HuH-7.5 (cell line): ENCODE measurements around the gene ALDH18A1.
A peak's percentile ranks its signal among the peaks of the same experiment; 100 is the strongest.
"Not testable (repeated sequence)": the region's sequence is repeated elsewhere in the genome, so short reads cannot be mapped to it uniquely, and the experiment has no call there.

Experiments
- DNase-seq: peaks from one replicate; pipeline ENCODE4 v3.0.0; 2011; ENCODE audit warnings: low spot score

The ALDH18A1 gene

DNA sequence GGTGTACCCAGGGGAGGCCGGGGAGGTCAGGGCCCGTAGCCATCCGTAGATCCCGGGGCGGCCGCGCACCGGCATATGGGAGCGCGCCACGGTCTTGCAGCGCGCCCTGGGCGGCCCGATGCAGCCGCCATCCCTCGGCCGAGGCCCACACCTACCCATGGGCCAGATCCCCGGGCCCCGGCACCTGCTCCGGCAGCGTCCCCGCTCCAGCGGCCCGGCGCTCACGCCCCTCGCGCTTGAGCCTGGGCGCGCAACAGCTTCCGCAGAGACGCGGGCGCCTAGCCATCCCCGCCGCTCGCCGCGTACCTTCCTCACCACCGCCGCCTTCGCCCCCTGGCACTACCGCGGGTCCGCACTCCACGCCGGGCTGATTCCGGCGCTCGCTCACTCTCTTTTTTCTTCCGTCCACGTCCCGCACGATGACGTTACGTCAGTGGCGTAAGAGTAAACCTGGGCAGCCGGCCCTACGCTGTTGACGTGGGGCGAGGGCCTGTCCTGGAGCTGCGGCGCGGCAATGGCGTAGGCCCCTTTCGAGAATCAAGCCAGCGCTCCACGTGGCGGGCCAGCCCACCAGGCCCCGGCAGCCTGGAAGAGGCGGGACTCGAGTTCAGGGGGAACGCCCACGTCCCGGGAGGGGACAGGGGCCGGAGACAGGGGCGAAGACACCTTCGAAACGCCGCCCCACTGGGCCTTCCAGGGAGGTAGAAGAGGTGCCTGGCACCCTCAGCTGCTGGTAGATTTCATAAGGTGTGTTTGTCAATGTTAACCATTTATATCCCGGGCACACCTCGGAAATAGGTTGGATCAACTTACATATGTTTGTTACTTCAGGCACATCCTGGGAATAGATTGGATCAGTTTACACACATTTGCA lies at the start of gene ALDH18A1:
TSS of gene ALDH18A1 (minus strand) at position 421 of the 874 bp plus-strand sequence. CDS start 3,334 bp downstream, outside the sequence.
- peak; percentile 75 for DNase-seq

DNA sequence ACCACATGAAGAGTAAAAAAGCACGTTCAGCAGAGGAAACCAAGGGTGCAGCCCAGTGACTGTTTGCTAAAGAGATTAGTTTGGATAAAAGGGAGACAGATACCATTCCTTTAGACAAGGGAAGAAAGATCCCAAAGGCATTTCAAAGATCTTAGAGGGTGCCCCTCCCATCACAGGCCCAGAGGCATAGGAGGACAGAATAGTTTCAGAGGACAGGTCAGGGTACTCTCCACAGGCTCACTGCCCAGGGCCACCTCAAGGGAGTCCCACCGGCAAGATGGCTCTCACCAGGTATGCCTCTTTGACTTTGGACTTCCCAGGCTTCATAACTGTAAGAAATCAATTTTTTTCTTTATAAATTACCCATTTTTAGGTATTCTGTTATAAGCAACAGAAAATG lies 41.9 kb upstream of the ALDH18A1 start:
- DNase-seq: no peak

- DNase-seq: no peak
These were observed 40.9 kb upstream of the ALDH18A1 start for GRCh38 chr10:95697429-95697828.

GRCh38 chr10:95694665-95695064 lies 38.2 kb upstream of the ALDH18A1 start:
- DNase-seq: no peak

DNA sequence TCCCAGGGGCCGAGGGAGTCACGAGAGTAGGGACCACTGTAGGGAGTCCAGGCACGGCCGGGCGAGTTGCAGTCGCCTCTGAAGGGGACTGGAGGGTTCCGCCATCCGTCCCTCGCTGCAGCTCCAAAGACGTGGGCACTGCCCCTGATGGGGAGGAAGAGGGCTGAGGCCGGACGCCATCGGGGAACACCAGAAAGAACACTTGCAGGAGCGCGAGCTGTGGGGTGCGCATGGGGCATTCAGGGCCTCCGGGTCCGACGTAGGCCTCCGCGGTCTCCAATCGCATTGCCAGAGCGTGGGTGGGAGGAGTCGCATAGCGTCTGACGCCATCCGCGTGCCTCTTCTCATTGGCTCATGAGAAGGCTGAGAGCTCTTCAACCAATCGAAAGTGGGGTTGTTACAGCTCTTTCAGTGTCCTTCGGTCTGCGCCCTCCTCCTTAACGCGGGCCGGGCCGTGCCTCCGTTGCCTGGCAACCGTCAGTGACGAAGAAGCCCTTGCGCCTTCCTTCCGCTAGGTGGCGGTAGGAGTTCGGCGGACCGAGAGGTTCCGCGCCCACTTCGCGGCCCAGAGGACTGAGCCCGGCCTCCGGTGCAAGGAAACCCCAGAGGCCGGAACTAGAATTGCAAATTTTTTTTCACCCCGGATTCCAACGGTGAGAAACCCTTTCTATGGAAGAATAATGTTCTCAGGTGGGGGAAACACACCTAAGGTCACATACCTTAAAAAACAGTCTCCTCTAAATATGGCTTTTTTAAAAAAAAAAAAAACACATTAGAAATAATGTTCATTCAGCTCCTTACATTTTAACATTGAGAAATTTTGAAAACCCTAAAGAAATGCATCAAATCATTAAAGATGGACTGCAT lies 37.4 kb upstream of the ALDH18A1 start, which contains the start of gene TCTN3:
TSS of gene TCTN3 (minus strand) at position 260 of the 867 bp plus-strand sequence. CDS start at position 232, 28 bp downstream.
- DNase-seq: peak; percentile 91

DNA sequence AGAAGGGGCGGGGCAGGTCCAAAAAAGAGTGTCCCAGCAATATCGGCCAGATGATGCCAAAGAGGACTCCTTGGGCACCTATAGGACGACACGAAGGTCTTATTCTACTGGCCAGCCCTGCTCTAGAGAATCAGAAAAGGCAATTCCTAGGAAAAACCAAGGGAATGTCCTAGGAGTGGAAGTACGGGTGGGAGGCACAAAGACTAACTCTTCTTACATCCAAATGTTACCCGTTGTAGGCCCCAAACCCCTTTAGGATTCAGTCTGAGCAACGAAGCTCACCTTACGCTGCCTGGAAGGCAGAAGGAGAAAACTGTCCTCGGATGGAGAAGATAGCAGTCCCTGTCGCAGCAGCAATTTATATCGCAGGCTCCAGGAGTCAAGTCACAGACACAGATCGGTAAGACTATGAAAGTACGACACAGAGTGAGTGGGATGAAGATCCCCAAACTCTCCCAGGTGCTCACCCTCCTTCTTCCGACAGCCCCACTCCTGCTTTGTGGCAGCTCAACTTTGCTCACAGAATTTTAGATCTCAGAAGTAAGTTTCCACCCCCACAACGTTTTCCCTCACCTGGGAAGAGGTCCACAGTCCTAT lies 36.7 kb upstream of the ALDH18A1 start:
- DNase-seq: no peak

DNA sequence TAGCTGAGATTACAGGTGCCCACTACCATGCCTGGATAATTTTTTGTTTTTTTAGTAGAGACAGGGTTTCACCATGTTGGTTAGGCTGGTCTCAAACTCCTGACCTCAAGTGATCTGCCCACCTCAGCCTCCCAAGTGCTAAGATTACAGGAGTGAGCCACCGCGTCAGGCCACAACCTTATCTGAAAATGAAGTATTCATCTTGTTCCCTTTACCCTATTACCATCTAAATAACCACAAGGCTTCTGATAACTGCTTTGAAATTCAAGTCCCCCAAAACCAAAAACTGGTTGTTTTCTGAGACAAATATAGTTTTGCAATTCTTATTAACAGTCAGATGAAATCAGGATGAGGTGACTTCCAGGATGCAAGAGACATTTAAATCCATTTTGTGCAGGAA lies 34.8 kb upstream of the ALDH18A1 start:
- DNase-seq: no peak

- DNase-seq: no peak
These were observed 32.1 kb upstream of the ALDH18A1 start for GRCh38 chr10:95688648-95689047.

- DNase-seq: no peak
These were observed 27.5 kb upstream of the ALDH18A1 start for GRCh38 chr10:95683966-95684365.

DNA sequence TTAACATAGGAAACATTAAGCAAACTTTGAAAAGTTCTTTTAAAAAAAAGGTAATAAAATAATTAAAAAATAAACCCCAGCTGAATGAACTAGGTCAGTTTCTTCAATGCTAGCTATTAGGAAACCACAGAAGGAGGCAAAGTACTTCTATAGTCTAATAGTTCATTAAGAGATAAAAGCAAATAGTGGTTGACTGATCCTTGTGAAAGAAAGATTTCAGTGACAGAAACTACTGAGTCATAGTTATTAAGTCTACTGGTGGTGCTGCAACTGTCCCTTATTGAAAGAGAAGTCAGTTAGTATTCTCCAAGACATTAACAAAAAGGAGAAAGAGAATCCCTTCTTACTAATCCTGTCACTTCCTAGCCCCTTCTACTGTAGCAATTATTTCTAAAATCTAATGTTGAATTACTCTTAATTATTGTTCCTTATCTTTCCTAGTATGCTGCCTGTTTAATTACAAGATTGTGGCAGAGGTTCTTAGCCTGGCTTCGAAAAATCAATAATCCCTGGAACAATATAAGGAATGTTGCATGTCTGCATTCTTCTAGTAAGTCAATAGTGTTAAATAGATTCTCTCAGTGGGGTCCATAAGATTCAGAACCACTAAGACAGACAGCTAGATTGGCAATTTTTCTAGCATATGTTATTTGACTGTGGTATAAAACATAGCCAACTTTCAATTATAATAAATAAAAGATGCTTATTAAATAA lies 19.0 kb upstream of the ALDH18A1 start:
- DNase-seq: no peak

GRCh38 chr10:95674643-95675042 lies 18.1 kb upstream of the ALDH18A1 start:
- no peak for DNase-seq

DNA sequence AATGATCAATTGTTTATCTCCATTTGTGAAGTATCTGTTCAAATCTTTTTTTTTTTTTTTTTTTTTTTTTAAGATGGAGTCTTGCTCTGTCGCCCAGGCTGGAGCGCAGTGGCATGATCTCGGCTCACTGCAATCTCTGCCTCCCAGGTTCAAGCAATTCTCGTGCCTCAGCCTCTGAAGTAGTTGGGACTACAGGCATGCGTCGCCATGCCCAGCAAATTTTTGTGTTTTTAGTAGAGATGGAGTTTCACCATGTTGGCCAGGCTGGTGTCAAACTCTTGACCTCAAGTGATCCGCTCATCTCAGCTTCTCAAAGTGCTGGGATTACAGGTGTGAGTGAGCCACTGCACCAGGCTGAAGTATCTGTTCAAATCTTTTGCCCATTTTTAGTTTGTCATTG lies 16.1 kb upstream of the ALDH18A1 start:
- not testable (repeated sequence) for DNase-seq

GRCh38 chr10:95664543-95664942 lies 8.0 kb upstream of the ALDH18A1 start:
- no peak for DNase-seq

DNA sequence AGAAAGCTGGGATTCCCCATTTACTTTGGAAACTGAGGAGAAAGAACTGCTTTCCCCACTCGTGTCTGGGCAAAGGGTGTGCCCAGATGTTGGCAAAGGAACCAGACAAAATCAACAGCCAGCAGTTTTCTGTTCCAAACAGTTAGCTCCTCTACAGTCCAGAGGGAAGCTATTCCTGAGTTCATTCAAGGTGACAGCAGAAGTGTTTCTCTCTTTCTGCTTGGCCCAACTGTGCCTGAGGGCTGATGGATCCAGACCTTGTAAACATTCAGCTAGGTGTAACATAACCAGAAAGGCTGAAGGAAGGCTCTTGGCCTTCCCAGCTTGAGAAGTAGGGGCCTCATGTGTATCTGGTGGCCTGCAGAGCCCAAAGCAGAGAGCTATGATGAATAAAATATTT lies 7.0 kb upstream of the ALDH18A1 start:
- no peak for DNase-seq

DNA sequence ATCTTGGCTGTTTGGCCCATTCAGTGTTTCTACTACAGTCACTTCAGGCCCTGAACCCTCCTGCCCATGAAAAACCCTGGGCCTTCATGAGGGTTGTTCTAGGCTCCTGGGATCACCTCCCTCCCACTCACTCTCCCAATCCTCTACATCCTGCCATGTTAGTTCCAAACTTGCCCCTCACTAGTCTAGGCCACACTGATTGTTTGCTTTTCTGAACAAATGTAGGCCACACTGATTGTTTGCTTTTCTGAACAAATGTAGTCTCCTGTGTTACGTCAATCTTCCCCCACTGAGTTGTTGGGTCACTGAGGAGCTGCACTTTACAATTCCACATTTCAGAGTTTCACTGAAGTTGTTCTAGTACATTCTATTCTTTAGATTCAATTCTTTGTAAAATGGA lies 5.3 kb upstream of the ALDH18A1 start:
- DNase-seq: peak; percentile 42

- DNase-seq: no peak
These were observed 3.8 kb upstream of the ALDH18A1 start for GRCh38 chr10:95660283-95660682.

GRCh38 chr10:95657250-95657649 lies 739 bp upstream of the ALDH18A1 start:
- no peak for DNase-seq

DNA sequence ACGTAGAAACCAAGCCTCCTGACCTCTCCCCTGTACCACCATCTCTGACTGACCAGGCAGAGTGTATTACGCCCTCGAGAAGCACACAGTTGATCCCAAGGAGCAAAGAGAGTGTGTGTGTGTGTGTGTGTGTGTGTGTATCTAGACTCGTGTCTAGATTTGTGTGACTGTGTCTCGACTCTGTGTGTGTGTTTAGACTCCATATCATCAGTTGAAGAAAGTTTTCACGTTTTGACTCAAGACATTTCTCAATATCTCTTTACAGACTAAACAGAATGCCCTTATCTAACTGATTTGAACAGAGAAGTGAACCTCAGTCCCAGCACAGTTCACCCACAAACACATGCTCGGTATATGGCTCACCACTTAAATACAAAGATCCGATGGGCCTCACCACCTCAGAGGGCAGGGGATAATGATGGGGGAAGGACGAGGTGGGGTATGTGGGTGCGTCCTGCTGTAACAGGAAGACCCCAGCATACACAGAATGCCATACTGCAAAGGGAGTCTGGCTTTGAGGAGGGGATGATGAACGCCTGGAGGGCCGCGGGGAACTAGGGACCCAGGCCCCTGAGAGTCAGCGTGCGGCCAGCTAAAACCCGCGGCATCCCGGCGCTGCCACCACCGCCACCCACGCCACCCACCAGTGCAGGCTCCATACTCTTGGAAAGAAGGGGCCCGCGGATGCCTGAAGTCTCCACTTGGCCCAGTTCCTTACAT lies 780 bp downstream of the ALDH18A1 start:
- no peak for DNase-seq

- no peak for DNase-seq
These were observed 2.6 kb downstream of the ALDH18A1 start for GRCh38 chr10:95653895-95654294.

- no peak for DNase-seq
These were observed 5.0 kb downstream of the ALDH18A1 start for GRCh38 chr10:95651346-95652060.
